Measurements from ENCODE around the gene PRRT1. TPM values are rescaled to one million over a fixed set of nuclear protein-coding genes. Genes with fewer than 3 reads are reported as not detected.
A peak's percentile ranks its signal among the peaks of the same experiment; 100 is the strongest.
"Not testable (repeated sequence)": the region's sequence is repeated elsewhere in the genome, so short reads cannot be mapped to it uniquely, and the experiment has no call there.

The PRRT1 gene
- total RNA-seq, result 0.38 TPM

DNA sequence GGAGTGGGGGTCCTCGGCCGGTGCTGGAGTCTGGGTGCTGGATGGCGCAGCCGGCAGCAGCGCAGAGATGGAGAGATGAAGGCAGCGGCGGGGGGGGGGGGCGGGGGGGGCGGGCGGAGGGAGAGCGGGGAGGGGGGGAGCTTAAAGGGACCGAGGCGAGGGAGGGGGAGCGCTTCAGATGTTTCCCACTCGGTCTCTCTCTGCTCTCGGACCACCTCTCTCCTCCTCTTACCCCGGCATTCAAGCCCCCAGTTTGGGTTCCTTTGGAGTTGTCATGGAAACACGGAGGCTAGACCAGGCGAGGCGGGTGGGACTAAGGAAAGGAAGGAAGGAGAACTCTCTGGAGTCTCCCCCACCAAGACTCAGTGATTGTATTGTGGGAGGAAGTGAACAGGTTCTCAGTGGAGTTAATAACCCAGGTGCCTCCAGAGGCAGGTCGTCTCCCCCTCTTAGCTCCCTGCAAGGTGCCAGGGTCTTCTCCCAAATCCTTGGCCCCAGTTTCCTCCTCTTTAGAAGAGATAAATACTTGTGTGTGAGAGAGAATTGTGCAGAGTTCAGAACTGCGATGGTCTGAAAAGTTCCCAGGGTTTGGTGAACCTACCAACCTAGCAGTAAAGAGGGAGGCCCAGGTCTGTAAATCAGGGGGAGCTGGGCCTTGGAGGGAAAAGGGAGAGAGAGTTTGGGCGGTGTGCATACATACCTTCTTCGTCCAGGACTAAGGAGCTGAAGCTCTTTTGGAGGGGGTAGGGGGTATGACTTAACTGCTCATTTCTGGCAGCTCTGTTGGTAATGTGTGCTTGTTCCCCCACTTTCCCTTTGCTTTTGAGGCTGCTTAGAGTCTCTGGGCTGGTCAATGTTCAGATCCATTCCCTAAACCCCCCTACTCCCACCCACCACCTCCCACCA lies at the start of gene PRRT1:
Gene PRRT1 (minus strand): TSS at position 77 of the 906 bp plus-strand sequence. CDS start 112 bp downstream, outside the sequence.
- ATAC-seq (no peak), DNase-seq (ENCODE audit: low spot score) (no peak)

- ATAC-seq, result no peak
- DNase-seq (ENCODE audit: low spot score), result no peak
Measured at GRCh38 chr6:32200711-32201475, 49.2 kb upstream of the PRRT1 start.

DNA sequence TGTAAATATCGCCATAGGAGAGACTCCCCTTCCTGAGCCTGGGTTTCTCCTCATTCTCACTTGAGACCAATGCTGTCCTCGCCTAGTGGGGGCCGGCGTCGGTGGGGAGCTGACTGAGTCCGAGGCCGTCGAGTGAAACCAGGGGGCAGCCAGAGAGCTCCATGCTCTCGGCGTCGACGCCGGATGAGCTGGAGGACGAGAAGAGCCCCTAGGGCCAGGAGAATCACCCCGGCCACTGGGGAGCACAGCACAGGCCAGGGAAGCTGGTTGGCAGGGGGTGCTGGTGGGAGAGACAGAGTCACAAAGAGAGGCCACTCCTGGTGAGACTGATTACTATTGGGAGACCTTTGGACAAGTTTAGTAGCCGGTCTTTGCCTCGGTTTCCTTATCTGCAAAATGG lies 47.1 kb upstream of the PRRT1 start:
- no peak for ATAC-seq
- DNase-seq (ENCODE audit: low spot score), result no peak

- DNase-seq (ENCODE audit: low spot score) (no peak), ATAC-seq (no peak)
Measured at GRCh38 chr6:32198345-32198696, 46.6 kb upstream of the PRRT1 start.

- ATAC-seq, result no peak
Measured at GRCh38 chr6:32196682-32197616, 45.2 kb upstream of the PRRT1 start.

GRCh38 chr6:32195902-32196681 lies 44.4 kb upstream of the PRRT1 start:
- peak; percentile 82 for DNase-seq (ENCODE audit: low spot score)
- peak; percentile 7 for ATAC-seq

More at GRCh38 chr6:32196682-32197616, 45.2 kb upstream of the PRRT1 start:
- DNase-seq (ENCODE audit: low spot score), result no peak

DNA sequence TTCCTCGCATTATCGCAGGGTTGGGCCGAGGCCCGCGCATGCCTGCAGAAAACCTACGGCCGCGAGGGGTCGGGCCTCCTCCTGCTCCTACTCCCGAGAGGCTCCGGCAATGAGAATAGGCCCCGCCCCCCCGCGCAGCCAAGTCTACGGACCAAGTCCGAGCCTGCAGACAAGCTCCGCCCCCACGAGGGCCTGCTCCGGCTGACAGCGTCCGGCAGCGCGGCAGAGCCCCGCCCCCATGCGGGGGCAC lies 43.8 kb upstream of the PRRT1 start:
- peak; percentile 100 for DNase-seq (ENCODE audit: low spot score)

GRCh38 chr6:32194825-32195651 lies 43.3 kb upstream of the PRRT1 start:
- DNase-seq (ENCODE audit: low spot score) (no peak), ATAC-seq (no peak)

More for the DNA sequence above, 43.8 kb upstream of the PRRT1 start:
- peak; percentile 89 for ATAC-seq

DNA sequence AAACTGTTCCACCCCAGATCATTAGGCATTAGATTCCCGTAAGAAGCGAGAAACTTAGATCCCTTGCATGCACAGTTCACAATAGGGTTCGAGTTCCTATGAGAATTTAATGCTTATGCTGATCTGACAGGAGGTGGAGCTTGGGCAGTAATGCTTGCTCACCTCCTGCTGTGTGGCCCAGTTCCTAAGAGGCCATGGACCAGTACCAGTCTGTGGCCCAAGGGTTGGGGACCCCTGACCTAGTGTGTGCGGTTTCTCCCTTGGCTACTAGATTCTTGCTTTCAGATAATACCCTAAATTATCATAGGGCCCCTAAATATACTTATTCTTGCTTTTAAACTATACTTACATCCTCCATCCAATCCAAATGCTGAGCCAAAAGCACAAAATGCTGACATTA lies 42.6 kb upstream of the PRRT1 start:
- no peak for ATAC-seq

GRCh38 chr6:32193096-32193495 lies 41.4 kb upstream of the PRRT1 start:
- not testable (repeated sequence) for DNase-seq (ENCODE audit: low spot score); ATAC-seq

More for the DNA sequence above, 42.6 kb upstream of the PRRT1 start:
- DNase-seq (ENCODE audit: low spot score), result no peak

- peak; percentile 63 for DNase-seq (ENCODE audit: low spot score)
- ATAC-seq, result no peak
Measured at GRCh38 chr6:32192608-32193039, 40.9 kb upstream of the PRRT1 start, which contains the start of gene GPSM3. GPSM3 (minus strand) TSS chr6:32192643; CDS start chr6:32192513, 130 bp downstream.

GRCh38 chr6:32191696-32192607 lies 40.2 kb upstream of the PRRT1 start:
- ATAC-seq (no peak), DNase-seq (ENCODE audit: low spot score) (no peak)

GRCh38 chr6:32190911-32191677 lies 39.4 kb upstream of the PRRT1 start:
- DNase-seq (ENCODE audit: low spot score) (no peak), ATAC-seq (no peak)

DNA sequence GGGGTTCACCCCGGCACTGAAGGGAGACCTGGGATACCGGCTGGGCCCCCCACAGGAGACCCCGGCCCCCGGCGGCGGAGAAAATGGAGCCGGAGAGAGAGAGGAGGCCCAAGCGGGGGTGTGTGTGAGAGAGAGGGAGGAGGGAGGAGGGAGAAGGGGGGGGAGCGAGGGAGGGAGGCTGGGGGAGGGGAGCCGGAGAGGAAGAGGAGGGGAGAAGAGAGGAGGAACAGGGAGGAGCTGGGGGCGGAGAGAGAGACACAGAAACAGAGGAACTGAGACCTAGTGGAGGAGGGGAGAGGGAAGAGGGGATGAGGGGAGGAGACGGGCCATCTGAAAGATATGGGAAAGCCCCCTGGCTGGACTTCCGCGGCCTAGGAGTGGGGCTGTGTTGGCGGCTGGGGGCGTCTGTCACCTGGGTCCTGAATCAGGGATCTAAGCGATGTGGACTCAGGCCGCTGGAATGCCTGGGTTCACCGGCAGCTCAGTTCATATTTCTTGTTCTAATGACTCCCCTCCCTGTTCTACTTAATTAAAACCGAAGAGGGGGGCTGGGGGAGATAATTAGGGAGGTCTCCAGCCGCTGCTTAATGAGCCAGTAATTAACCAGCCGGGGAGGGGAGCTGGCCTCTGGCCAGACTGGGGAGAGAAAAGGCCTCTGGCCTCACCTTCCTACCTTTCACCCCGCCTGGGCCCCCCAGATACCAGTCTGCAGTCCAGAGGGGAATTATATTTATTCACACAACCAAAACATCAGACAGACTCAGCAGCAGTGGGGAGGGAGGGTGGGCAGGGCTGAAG lies 38.5 kb upstream of the PRRT1 start, which contains the start of gene PBX2:
Gene PBX2 (minus strand): TSS at position 149 of the 798 bp plus-strand sequence. CDS start 287 bp downstream, outside the sequence.
- ATAC-seq (peak; percentile 90), DNase-seq (ENCODE audit: low spot score) (peak; percentile 90)

DNA sequence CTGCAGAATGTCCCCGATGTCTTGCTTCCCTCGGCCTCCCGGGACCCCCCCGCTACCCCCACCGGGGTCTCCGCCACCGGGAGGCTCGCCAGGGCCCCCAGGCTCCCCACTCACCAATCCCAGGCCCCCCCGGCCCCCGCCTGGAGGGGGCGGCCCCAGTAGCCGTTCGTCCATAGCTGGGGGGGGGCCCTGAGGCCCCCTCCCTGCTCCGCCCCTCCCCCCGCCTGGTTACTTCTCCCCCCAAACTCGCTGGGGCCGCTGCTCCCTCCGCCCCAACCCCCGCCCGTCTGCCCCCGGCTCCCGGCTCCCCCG lies 38.0 kb upstream of the PRRT1 start:
- peak; percentile 4 for ATAC-seq
- DNase-seq (ENCODE audit: low spot score), result no peak

GRCh38 chr6:32189069-32189741 lies 37.5 kb upstream of the PRRT1 start:
- DNase-seq (ENCODE audit: low spot score) (no peak), ATAC-seq (no peak)

Data from left lobe of liver (tissue), 2 donors.